GM12878 (cell line): ENCODE data around the gene C16orf86. TPM values are rescaled to one million over a fixed set of nuclear protein-coding genes. Genes with fewer than 3 reads are reported as not detected.

Experiments
- ATAC-seq: fragments of 200-7000 bp; cut with Tn5 transposase; 3 replicates; pipeline ENCODE4 v1.9.1; 2020; ENCODE audit warnings: mild to moderate bottlenecking, moderate library complexity
- BruUV-seq: library from RNA; stranded (reverse); fragments of 400-500 nt; replicated peaks from 2 replicates; lab custom pipeline; 2021; lab: Mats Ljungman, UMichigan
- CTCF ChIA-PET: fragments of 300-600 bp; sonication (Branson Sonifier 250); formaldehyde crosslinking; extraction: SDS; loops from one replicate; lab custom pipeline; 2021; ENCODE audit warnings: inconsistent platforms; lab: Yijun Ruan, JAX
- POLR2A ChIA-PET: fragments of 350-600 bp; formaldehyde crosslinking; extraction: SDS; loops from one replicate; lab custom pipeline; 2021; ENCODE audit warnings: inconsistent platforms; lab: Charles Lee
- RAD21 ChIA-PET: fragments of 300-600 bp; sonication (Branson Sonifier 250); formaldehyde crosslinking; loops from one replicate; lab custom pipeline; 2023; ENCODE audit warnings: antibody characterized with exemption; ENCODE audit not compliant: unreplicated experiment; lab: Charles Lee
- SMC1A ChIA-PET: fragments of 300-600 bp; sonication (Branson Sonifier 250); formaldehyde crosslinking; loops from one replicate; lab custom pipeline; 2023; ENCODE audit not compliant: unreplicated experiment, uncharacterized antibody; lab: Charles Lee
- DNase-seq: peaks from one replicate; pipeline ENCODE4 v3.0.0-alpha.2; 2011; ENCODE audit warnings: low read depth, low spot score
- FAIRE-seq: peaks from 3 replicates; lab custom pipeline; 2011; peaks lifted over from hg19 to GRCh38; lab: Jason Lieb, UNC
- H2AFZ ChIP-seq: 2 replicates; pipeline ENCODE4 v1.6.0; 2011; ENCODE audit warnings: low read depth, low read length, control low read depth; ENCODE audit not compliant: control insufficient read depth
- H3K27ac ChIP-seq: 2 replicates; pipeline ENCODE4 v1.5.1; 2011; ENCODE audit warnings: control low read depth; ENCODE audit not compliant: control insufficient read depth, insufficient read depth
- H3K27me3 ChIP-seq, 2 experiments: replicated peaks in 1 of 2; 2 replicates each; pipeline versions ENCODE4 v1.6.0 to v1.6.1; 2011; ENCODE audit warnings: low read length in 1 of 2; ENCODE audit not compliant: control insufficient read depth in 2 of 2, insufficient read depth in 2 of 2
- H3K36me3 ChIP-seq, 2 experiments: 2 replicates each; pipeline ENCODE4 v1.5.1; 2011; ENCODE audit warnings: low read length in 1 of 2; ENCODE audit not compliant: control insufficient read depth in 2 of 2, insufficient read depth in 2 of 2
- H3K4me1 ChIP-seq: 2 replicates; pipeline ENCODE4 v1.6.1; 2011; ENCODE audit warnings: mild to moderate bottlenecking, low read length, moderate library complexity, mixed read lengths; ENCODE audit not compliant: control insufficient read depth, insufficient read depth
- H3K4me2 ChIP-seq: 2 replicates; pipeline ENCODE4 v1.6.0; 2011; ENCODE audit warnings: control low read depth; ENCODE audit not compliant: control insufficient read depth, insufficient read depth
- H3K4me3 ChIP-seq: fragments of 200-600 bp; sonication (generic); 2 replicates; pipeline ENCODE4 v1.5.1; 2016
- H3K79me2 ChIP-seq: 2 replicates; pipeline ENCODE4 v1.6.0; 2011; ENCODE audit warnings: low read length; ENCODE audit not compliant: control insufficient read depth, insufficient read depth
- H3K9ac ChIP-seq: 2 replicates; pipeline ENCODE4 v1.8.0; 2011; ENCODE audit warnings: low read length, control low read depth, mixed read lengths; ENCODE audit not compliant: control insufficient read depth, insufficient read depth
- H3K9me3 ChIP-seq: replicated peaks from 3 replicates; pipeline ENCODE4 v1.5.1; 2011; ENCODE audit warnings: mild to moderate bottlenecking, low read length; ENCODE audit not compliant: control insufficient read depth, insufficient read depth
- H4K20me1 ChIP-seq: 2 replicates; pipeline ENCODE4 v1.6.0; 2011; ENCODE audit not compliant: control insufficient read depth, insufficient read depth
- EGR1 ChIP-seq, 2 experiments: IDR thresholded peaks; 1 replicate in 1 of 2; 2 replicates in 1 of 2; pipeline ENCODE4 v1.6.1; 2011 to 2012; ENCODE audit warnings: low read depth in 2 of 2, low read length in 2 of 2, borderline replicate concordance in 1 of 2, mild to moderate bottlenecking in 1 of 2, moderate library complexity in 1 of 2
- ELK1 ChIP-seq: IDR thresholded peaks from 2 replicates; pipeline ENCODE4 v1.6.1; 2012; ENCODE audit warnings: low read depth, low read length, improper control_type of control experiment
- KAT2A ChIP-seq: conservative IDR thresholded peaks from 2 replicates; pipeline ENCODE4 v1.6.1; 2011; ENCODE audit warnings: low read depth, low read length; ENCODE audit not compliant: control insufficient read depth
- MYB ChIP-seq: fragments of 150-350 bp; IDR thresholded peaks from 2 replicates; pipeline ENCODE4 v1.6.1; 2014; ENCODE audit warnings: mild to moderate bottlenecking, low read depth, low read length, borderline replicate concordance
- NR2C2 ChIP-seq: IDR thresholded peaks from 2 replicates; pipeline ENCODE4 v1.6.1; 2011; ENCODE audit warnings: borderline replicate concordance, low read depth; ENCODE audit not compliant: control insufficient read depth, insufficient read length
- PML ChIP-seq: IDR thresholded peaks from 2 replicates; pipeline ENCODE4 v1.6.1; 2012; ENCODE audit warnings: low read length, inconsistent platforms
- PRDM15 ChIP-seq: fragments of 450-650 bp; formaldehyde crosslinking; IDR thresholded peaks from 2 replicates; pipeline ENCODE4 v1.4.0; 2020; ENCODE audit warnings: mild to moderate bottlenecking, moderate library complexity
- RAD51 ChIP-seq: fragments of 450-650 bp; IDR thresholded peaks from 2 replicates; pipeline ENCODE4 v1.6.1; 2016; ENCODE audit warnings: moderate library complexity, mild to moderate bottlenecking, inconsistent platforms
- RELA ChIP-seq: fragments of 450-650 bp; IDR thresholded peaks from 2 replicates; pipeline ENCODE4 v1.8.0; 2014; ENCODE audit warnings: borderline replicate concordance; ENCODE audit not compliant: partially characterized antibody
- SP1 ChIP-seq: IDR thresholded peaks from one replicate; pipeline ENCODE4 v1.6.1; 2011; ENCODE audit warnings: low read depth, low read length
- STAT3 ChIP-seq: IDR thresholded peaks from 2 replicates; pipeline ENCODE4 v1.6.1; 2011; ENCODE audit warnings: low read depth, low read length, improper control_type of control experiment
- TCF12 ChIP-seq: IDR thresholded peaks from 2 replicates; pipeline ENCODE4 v1.6.1; 2011; ENCODE audit warnings: low read depth, mild to moderate bottlenecking, low read length
- YBX1 ChIP-seq: fragments of 450-650 bp; IDR thresholded peaks from 2 replicates; pipeline ENCODE4 v1.6.1; 2016; ENCODE audit warnings: antibody characterized with exemption
- ZNF24 ChIP-seq: fragments of 450-650 bp; IDR thresholded peaks from 2 replicates; pipeline ENCODE4 v1.6.1; 2017; ENCODE audit warnings: antibody characterized with exemption, mild to moderate bottlenecking
- ZNF687 ChIP-seq: fragments of 450-650 bp; IDR thresholded peaks from 2 replicates; pipeline ENCODE4 v1.6.1; 2017; ENCODE audit warnings: mild to moderate bottlenecking, moderate library complexity
- WGBS: methylation state at CpG from one replicate; pipeline ENCODE4 v1.1.6; 2016; ENCODE audit warnings: low lambda C conversion rate; ENCODE audit not compliant: insufficient replicate concordance, insufficient coverage; ENCODE audit errors: missing lambda C conversion rate; 5-methylcytosine and 5-hydroxymethylcytosine counted together
- in situ Hi-C: fragments of 300-500 bp; cut with MboI; formaldehyde crosslinking; loops from 9 replicates; pipeline ENCODE4 v1.14.3; 2018; ENCODE audit warnings: mixed read lengths
- intact Hi-C: fragments of 100-400 bp; cut with micrococcal nuclease; formaldehyde crosslinking; loops from one replicate; pipeline ENCODE4 v1.14.2; 2022; ENCODE audit not compliant: unreplicated experiment
- polyA plus RNA-seq, 11 experiments: library from polyadenylated mRNA; depleted of rRNA in 4 of 11; unstranded in 6 of 11; stranded (reverse) in 5 of 11; fragments of >200 nt; fragmentation: Nextera tagmentation in 4 of 11; fragmentation: Illumina TruSeq in 1 of 11; extraction: Ambion mirVana in 4 of 11; extraction: Trizol in 1 of 11; gene quantifications; 1 replicate in 1 of 11; 2 replicates in 10 of 11; pipeline versions ENCODE4 v1.2.1 to v1.2.3, GENCODE V29; 2011 to 2016; ENCODE audit warnings: inconsistent platforms in 2 of 11, missing spikeins in 2 of 11, low read depth in 1 of 11
- total RNA-seq, 4 experiments: library from RNA; depleted of rRNA in 3 of 4; stranded (reverse); fragments of >200 nt in 3 of 4; fragmentation: Illumina TruSeq in 1 of 4; extraction: Trizol in 1 of 4; gene quantifications; 2 replicates each; pipeline versions ENCODE4 v1.2.1 to v1.2.3, GENCODE V29; 2013 to 2021

C16orf86 gene
- total and polyA plus RNA-seq, 10 of the 15 experiments (the other 5 are each of a cell fraction or from before 2014, with no cell fraction given) = 0.11 to 3.3 (median 1.6) TPM

- POLR2A ChIA-PET = interaction anchor here (0.6 kb wide), 2 partner anchors 912 to 1054 kb away, joined by 4 to 5 read pairs; no protein-coding TSS in a partner anchor
- in situ Hi-C loops = no loop called here
These were observed 37.0 kb downstream of the C16orf86 start for GRCh38 chr16:67703626-67704025.

More at GRCh38 chr16:67703626-67704025, 37.0 kb downstream of the C16orf86 start:
- FAIRE-seq = no peak
- Histone ChIP-seq H2AFZ (no peak overlapping the region), H3K79me2 (no peaks in the 10 kb centered on the region; the same call in none of the 2 replicates), H3K4me3 (no peak overlapping the region), H3K36me3 (no peaks in the 10 kb centered on the region), H3K27me3 (no peaks in the 10 kb centered on the region), H3K27ac (no peak overlapping the region), H3K4me2 (no peak overlapping the region), H4K20me1 (no peaks in the 10 kb centered on the region), H3K4me1 (no peaks in the 10 kb centered on the region; the same call in 1 of the 2 replicates), H3K9me3 (no peaks in the 10 kb centered on the region; the same call in 2 of the 3 replicates), H3K9ac (no peak overlapping the region)
- BruUV-seq = no TSS peak
- ChIA-PET RAD21 (no interaction called here), CTCF (interaction anchor here (1.1 to 1.6 kb wide), 3 partner anchors 14 to 30 kb away, joined by 3 to 4 read pairs (median 4); no protein-coding TSS in a partner anchor), SMC1A (no interaction called here)
- 50% methylated on average over 2 of the region's 2 CpGs for WGBS
- no peak for DNase-seq
- TF ChIP-seq PRDM15 = no peak
- TF ChIP-seq PML = no peak
- no peak for TF ChIP-seq YBX1
- TF ChIP-seq MYB = no peak
- TF ChIP-seq TCF12 = no peak
- TF ChIP-seq STAT3 = no peak
- TF ChIP-seq ZNF687 = no peak
- no peak for TF ChIP-seq NR2C2
- TF ChIP-seq RELA = no peak
- TF ChIP-seq ZNF24 = no peak
- no peak for TF ChIP-seq SP1
- TF ChIP-seq EGR1 (IDR thresholded peaks at IDR 0.05; ENCODE audit: borderline replicate concordance in 1 of 2, low read depth in 2 of 2, low read length in 2 of 2) = no peak
- TF ChIP-seq KAT2A = no peak
- no peak for TF ChIP-seq RAD51
- TF ChIP-seq ELK1 = no peak
- ATAC-seq = no peak
- intact Hi-C loops = no loop called here
